Measurements from ENCODE around the gene VGLL4.

VGLL4 gene

DNA sequence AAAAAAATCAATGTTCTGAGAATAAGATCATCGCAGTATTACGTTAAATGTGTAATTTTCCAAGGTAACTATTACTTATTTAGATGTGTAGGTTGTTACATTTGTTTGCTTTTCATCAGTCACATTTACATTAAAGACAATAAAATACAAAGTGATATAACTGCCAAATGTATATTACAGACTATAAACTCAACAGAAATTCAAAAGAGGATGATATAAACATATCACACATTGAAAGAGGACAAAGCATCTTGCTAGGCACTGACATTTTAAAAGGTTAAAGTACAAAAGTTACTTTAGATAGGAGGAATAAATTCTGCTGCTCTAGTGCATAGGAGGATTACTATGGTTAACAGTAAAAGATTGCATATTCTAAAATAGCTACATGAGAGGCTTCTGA lies 16.1 kb downstream of the VGLL4 start:
- DNase-seq (ENCODE audit: low read depth in 2 of 2), result no peak

GRCh38 chr3:11626084-11626463 lies 17.6 kb downstream of the VGLL4 start:
- no peak for DNase-seq (ENCODE audit: low read depth in 2 of 2)

- no peak for DNase-seq (ENCODE audit: low read depth in 2 of 2)
Observed at GRCh38 chr3:11625376-11626083, 18.2 kb downstream of the VGLL4 start.

DNA sequence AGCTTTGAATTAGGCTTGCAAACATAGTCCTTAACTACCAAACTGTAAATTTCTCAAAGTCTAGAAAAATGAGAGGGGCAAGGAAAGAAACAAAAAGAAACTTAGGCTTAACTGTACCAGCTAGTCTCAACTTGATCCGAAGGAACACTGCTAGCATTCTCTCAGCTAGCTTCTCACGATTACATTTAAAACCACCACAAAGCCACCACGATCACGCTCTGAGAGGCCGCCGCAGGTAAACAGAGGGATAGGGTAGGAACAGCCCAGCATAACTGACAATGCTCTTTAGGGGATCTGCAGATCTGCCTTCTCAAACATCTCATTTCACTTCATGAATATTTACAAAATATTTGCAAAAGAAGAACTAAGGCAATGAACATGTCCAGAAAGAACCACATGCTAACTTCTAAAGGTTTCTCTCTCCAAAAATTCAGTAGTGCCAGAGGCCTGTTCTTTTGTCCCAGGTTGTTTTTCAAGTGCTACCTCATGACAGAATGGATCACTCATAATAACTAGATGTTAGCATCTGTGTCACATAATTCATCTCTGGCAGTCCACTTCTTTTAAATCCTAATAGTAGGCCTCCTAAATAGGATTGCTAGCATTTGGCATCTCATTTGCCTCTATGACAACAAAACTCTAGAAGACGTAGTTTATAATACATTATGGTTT lies 18.9 kb downstream of the VGLL4 start:
- no peak for DNase-seq (ENCODE audit: low read depth in 2 of 2)

DNA sequence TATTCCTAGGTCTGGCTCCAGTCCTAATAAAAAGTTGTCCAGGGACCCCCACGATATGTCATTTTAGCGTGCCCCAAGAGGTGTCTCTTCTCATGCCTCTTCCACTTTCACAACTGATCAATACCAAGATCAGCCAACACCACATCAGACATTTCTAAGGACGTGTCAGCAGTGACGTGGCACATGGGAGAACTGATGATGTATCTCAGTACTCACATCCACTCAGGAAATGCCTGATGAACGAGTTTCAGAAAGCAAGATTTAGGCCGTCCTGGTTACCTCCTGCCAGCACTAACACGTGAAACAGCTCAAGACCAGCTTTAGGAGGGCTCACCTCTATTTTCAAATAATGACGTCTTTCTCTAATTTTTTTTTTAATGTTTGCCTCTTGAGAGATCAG lies 19.6 kb downstream of the VGLL4 start:
- no peak for DNase-seq (ENCODE audit: low read depth in 2 of 2)

GRCh38 chr3:11622586-11623550 lies 20.8 kb downstream of the VGLL4 start:
- DNase-seq (ENCODE audit: low read depth in 2 of 2), result no peak

DNA sequence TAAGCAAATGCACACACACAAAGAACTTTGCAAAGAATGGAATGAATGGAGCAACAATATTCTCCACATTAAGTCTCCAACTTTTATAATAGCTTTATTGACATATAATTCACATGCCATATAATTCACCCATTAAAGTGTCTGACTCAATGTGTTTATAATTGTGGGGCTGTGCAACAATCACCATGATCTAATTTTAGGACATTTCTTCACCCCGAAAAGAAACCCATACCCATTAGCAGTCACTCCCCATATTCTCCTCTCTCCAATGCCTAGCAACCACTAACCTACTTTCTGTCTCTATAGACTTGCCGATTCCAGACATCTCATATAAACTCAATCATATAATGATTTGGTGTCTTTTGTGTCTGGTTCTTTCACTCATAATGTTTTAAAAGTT lies 22.6 kb downstream of the VGLL4 start:
- no peak for DNase-seq (ENCODE audit: low read depth in 2 of 2)

GRCh38 chr3:11619946-11620652 lies 23.6 kb downstream of the VGLL4 start:
- DNase-seq (ENCODE audit: low read depth in 2 of 2), result no peak

GRCh38 chr3:11619461-11619860 lies 24.3 kb downstream of the VGLL4 start:
- no peak for DNase-seq (ENCODE audit: low read depth in 2 of 2)

DNA sequence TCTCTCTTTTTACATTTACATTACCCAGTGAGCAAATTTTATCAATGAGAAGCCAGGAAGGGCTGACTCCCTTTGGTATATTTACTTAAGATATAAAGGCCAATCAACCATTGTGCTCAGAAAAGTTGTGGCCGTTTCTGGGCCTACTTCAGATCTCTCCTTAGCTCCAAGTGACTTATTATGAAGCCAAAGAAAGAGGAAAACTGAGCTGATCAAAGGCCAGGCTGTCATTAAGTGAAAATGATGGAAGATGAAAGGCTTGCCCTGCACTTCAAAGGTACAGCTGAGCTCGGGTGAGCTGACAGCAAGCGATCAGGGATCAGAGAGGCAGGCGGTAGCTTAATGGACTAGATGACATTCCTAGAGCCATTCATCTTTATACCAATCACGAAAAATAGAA lies 24.8 kb downstream of the VGLL4 start:
- no peak for DNase-seq (ENCODE audit: low read depth in 2 of 2)

DNA sequence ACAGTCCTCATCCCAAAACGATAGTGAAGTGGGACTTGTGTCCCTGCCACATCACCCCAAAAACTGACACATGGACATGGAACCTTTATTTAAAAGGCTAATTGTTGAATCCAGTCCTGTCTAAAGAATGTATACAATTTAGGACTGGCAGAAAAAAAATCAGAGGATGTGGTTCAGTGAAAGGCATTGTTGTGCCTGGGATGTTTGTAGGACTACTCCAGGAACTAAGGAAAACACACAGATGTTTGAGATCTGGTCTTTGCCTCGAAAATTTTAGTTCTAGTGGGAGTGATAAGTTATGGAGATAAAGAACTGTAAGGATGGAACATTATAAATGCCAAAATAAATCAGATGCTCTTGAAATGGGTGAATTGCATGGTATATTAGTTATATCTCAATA lies 27.2 kb downstream of the VGLL4 start:
- no peak for DNase-seq (ENCODE audit: low read depth in 2 of 2)

GRCh38 chr3:11613851-11614487 lies 29.7 kb downstream of the VGLL4 start:
- DNase-seq (ENCODE audit: low read depth in 2 of 2), result no peak

DNA sequence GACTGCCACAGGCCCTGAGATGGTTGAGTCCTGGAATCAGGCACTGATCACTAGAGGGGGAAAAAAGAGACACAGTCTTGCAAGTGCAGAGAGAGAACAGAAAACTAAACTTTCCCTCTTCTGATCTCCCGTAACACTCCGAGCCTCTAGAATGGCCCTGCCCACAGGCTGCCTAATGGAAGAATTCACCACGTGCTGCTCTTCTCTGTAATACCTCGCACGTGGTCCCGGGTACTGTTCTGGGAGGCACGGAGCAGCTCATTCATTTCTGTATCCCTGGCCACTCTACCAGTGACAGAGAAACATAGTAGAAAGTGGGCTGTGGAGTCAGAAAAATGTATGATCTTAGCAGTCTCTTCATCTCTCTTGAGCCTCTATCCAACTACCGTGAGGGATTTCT lies 30.4 kb downstream of the VGLL4 start:
- no peak for DNase-seq (ENCODE audit: low read depth in 2 of 2)

GRCh38 chr3:11612515-11613188 lies 31.1 kb downstream of the VGLL4 start:
- DNase-seq (ENCODE audit: low read depth in 2 of 2), result no peak

GRCh38 chr3:11611341-11611799 lies 32.3 kb downstream of the VGLL4 start:
- no peak for DNase-seq (ENCODE audit: low read depth in 2 of 2)

DNA sequence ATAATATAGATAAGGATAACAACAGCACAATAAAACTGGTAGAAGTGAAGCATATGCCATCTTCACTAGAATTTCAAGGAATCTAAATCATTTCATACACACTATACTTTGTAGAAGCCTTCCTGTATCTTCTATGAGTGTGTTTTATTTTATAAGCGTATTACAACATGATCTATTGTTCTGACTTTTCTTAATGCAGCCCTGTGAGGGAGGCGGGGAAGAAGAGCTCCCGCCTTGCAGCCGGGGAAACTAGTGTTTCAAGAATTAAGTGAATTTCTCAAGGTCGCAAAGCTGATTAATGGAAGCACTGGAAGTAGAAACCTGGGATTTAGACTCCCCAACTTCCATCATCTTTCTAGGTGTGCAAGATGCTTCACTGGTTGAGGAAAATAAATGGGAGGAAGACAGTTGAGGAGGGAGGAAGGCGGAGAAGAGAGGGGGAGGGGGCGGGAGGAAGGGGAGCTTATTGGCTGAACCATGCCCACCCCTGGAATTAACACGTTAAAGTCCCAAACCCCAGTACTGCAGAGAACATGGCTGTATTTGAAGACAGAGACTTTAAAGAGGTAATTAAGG lies 32.9 kb downstream of the VGLL4 start:
- no peak for DNase-seq (ENCODE audit: low read depth in 2 of 2)

- no peak for DNase-seq (ENCODE audit: low read depth in 2 of 2)
Observed at GRCh38 chr3:11610044-11610671, 33.6 kb downstream of the VGLL4 start.

DNA sequence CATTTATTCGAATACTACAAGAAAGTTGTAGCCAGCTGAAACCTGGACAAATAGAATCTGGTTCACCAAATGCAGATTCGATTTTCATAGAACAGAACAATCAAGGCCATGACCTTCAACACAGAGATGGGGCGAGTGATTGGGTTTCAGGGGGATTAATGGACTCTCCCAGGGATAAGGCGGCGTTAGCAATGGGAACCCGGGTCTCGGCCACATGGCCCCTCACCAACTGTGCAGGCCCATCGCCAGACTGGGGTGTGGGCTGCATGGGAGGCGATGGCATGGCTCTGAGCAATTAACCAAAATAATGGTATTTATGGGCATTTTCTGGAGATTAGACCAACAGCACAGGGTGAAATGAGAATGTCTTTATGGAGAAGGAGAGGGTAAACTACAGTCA lies 34.2 kb downstream of the VGLL4 start:
- no peak for DNase-seq (ENCODE audit: low read depth in 2 of 2)

- no peak for DNase-seq (ENCODE audit: low read depth in 2 of 2)
Observed at GRCh38 chr3:11607816-11608215, 35.9 kb downstream of the VGLL4 start.
